Panc1 (cell line): ENCODE results near the gene TRRAP. TPM values are rescaled to one million over a fixed set of nuclear protein-coding genes. Genes with fewer than 3 reads are reported as not detected.

Source experiments
- ATAC-seq: fragments of 200-7000 bp; cut with Tn5 transposase; 2 replicates; pipeline ENCODE4 v1.9.1; 2020; ENCODE audit warnings: mild to moderate bottlenecking, moderate library complexity
- BruUV-seq: library from RNA; stranded (reverse); fragments of 400-500 nt; replicated peaks from 2 replicates; lab custom pipeline; 2021; lab: Mats Ljungman, UMichigan
- CTCF ChIA-PET: fragments of 300-600 bp; sonication (Branson Sonifier 250); formaldehyde crosslinking; loops from one replicate; lab custom pipeline; 2022; ENCODE audit warnings: antibody characterized with exemption; lab: Charles Lee
- POLR2A ChIA-PET: fragments of 300-600 bp; sonication (Branson Sonifier 250); formaldehyde crosslinking; loops from one replicate; lab custom pipeline; 2022; ENCODE audit warnings: antibody characterized with exemption; lab: Charles Lee
- DNase-seq: peaks from one replicate; pipeline ENCODE4 v3.0.0-alpha.2; 2010; ENCODE audit warnings: low read depth, low spot score
- H3K27ac ChIP-seq: 2 replicates; pipeline ENCODE4 v1.5.1; 2011; ENCODE audit warnings: mild to moderate bottlenecking, low read length, inconsistent platforms
- H3K27me3 ChIP-seq: fragments of 200-500 bp; sonication (Bioruptor generic); 2 replicates; pipeline ENCODE4 v1.6.0; 2014; ENCODE audit warnings: low read length, inconsistent platforms; ENCODE audit not compliant: control insufficient read depth, insufficient read depth
- H3K36me3 ChIP-seq: fragments of 200-500 bp; sonication (Bioruptor generic); 2 replicates; pipeline ENCODE4 v1.5.1; 2014; ENCODE audit warnings: inconsistent platforms, mild to moderate bottlenecking, low read length, moderate library complexity; ENCODE audit not compliant: control insufficient read depth, insufficient read depth
- H3K4me1 ChIP-seq: 2 replicates; pipeline ENCODE4 v1.5.1; 2011; ENCODE audit warnings: inconsistent platforms, mild to moderate bottlenecking, low read length, moderate library complexity; ENCODE audit not compliant: control insufficient read depth, insufficient read depth
- H3K4me3 ChIP-seq, 2 experiments: 2 replicates each; pipeline ENCODE4 v1.5.1; 2011 to 2012; ENCODE audit warnings: low read depth in 2 of 2, low read length in 2 of 2, mild to moderate bottlenecking in 2 of 2, inconsistent platforms in 1 of 2, moderate library complexity in 1 of 2
- H3K9me3 ChIP-seq: fragments of 200-500 bp; sonication (Bioruptor generic); 2 replicates; pipeline ENCODE4 v1.5.1; 2014; ENCODE audit warnings: low read depth, mild to moderate bottlenecking, inconsistent platforms, low read length, moderate library complexity; ENCODE audit not compliant: control insufficient read depth, insufficient read depth
- CTCF ChIP-seq: fragments of 450-650 bp; IDR thresholded peaks from 2 replicates; pipeline ENCODE4 v1.5.1; 2017; ENCODE audit warnings: mild to moderate bottlenecking
- POLR2AphosphoS5 ChIP-seq: IDR thresholded peaks from 2 replicates; pipeline ENCODE4 v1.6.1; 2012; ENCODE audit warnings: mild to moderate bottlenecking, low read depth, low read length, moderate library complexity
- REST ChIP-seq, 2 experiments: IDR thresholded peaks; 2 replicates each; pipeline ENCODE4 v1.6.1; 2011 to 2012; ENCODE audit warnings: low read depth in 2 of 2, control low read depth in 1 of 2, low read length in 1 of 2, mild to moderate bottlenecking in 1 of 2, moderate library complexity in 1 of 2; ENCODE audit not compliant: insufficient read depth in 1 of 2
- SIN3A ChIP-seq: IDR thresholded peaks from 2 replicates; pipeline ENCODE4 v1.6.1; 2012; ENCODE audit warnings: low read depth, mild to moderate bottlenecking, low read length, moderate library complexity, borderline replicate concordance; ENCODE audit not compliant: insufficient read depth
- TCF7L2 ChIP-seq: IDR thresholded peaks from 2 replicates; pipeline ENCODE4 v1.6.1; 2011; ENCODE audit warnings: mild to moderate bottlenecking, low read depth, low read length, inconsistent platforms
- in situ Hi-C: cut with HindIII; loops from 2 replicates; pipeline ENCODE4 v1.10.0; 2016; ENCODE audit warnings: low sequenced_read_pairs, low pct_unique_long_range_greater_than_20kb
- intact Hi-C: fragments of 100-400 bp; cut with micrococcal nuclease; formaldehyde crosslinking; loops from one replicate; pipeline ENCODE4 v1.10.0; 2022; ENCODE audit not compliant: unreplicated experiment
- total RNA-seq: library from RNA; stranded (reverse); gene quantifications from one replicate; pipeline ENCODE4 v1.2.1, GENCODE V29; 2021; ENCODE audit not compliant: unreplicated experiment

Gene TRRAP
- total RNA-seq, 1 experiment from 2014 or later, result 44.9 TPM

GRCh38 chr7:98996150-98996552 is 117.8 kb downstream of the TRRAP start:
- no peak for ATAC-seq
- H3K4me1 ChIP-seq, result no peaks in the 10 kb centered on the region
- no peaks in the 10 kb centered on the region for H3K9me3 ChIP-seq
- no peak overlapping the region for H3K4me3 ChIP-seq
- no peaks in the 10 kb centered on the region for H3K27me3 ChIP-seq
- intact Hi-C loops, result no loop called here
- in situ Hi-C loops, result no loop called here
- peaks cover 12% of the 10 kb centered on the region for H3K36me3 ChIP-seq
- no peak overlapping the region for H3K27ac ChIP-seq
- POLR2A ChIA-PET, result interaction anchor here (0.6 kb wide), 1 partner anchor 1087 kb away, joined by 4 read pairs; no protein-coding TSS in a partner anchor
- BruUV-seq, result no TSS peak
- no peak for DNase-seq
- TF ChIP-seq TCF7L2 (no peak), REST (IDR thresholded peaks at IDR 0.05; ENCODE audit: insufficient read depth in 1 of 2, low read depth in 2 of 2, low read length in 1 of 2) (no peak), POLR2AphosphoS5 (no peak), CTCF (no peak), SIN3A (no peak)
- CTCF ChIA-PET, result no interaction called here

GRCh38 chr7:98997846-98998245 is 119.5 kb downstream of the TRRAP start:
- no peak for TF ChIP-seq SIN3A
- no peak for TF ChIP-seq TCF7L2
- TF ChIP-seq REST (IDR thresholded peaks at IDR 0.05; ENCODE audit: insufficient read depth in 1 of 2, low read depth in 2 of 2, low read length in 1 of 2), result no peak
- TF ChIP-seq CTCF, result no peak
- no peak for TF ChIP-seq POLR2AphosphoS5
- CTCF ChIA-PET, result interaction anchor here (0.7 kb wide), 1 partner anchor 140 kb away, joined by 8 read pairs; no protein-coding TSS in a partner anchor
- H3K27ac ChIP-seq, result no peak overlapping the region
- ATAC-seq, result no peak
- in situ Hi-C loops, result no loop called here
- intact Hi-C loops, result no loop called here
- no peak overlapping the region for H3K4me3 ChIP-seq
- DNase-seq, result no peak
- H3K27me3 ChIP-seq, result no peaks in the 10 kb centered on the region
- H3K4me1 ChIP-seq, result no peaks in the 10 kb centered on the region
- no peaks in the 10 kb centered on the region for H3K9me3 ChIP-seq
- POLR2A ChIA-PET, result interaction anchor here (0.6 kb wide), 1 partner anchor 8 kb away, joined by 5 read pairs; no protein-coding TSS in a partner anchor
- BruUV-seq, result no TSS peak
- H3K36me3 ChIP-seq, result peaks cover 8% of the 10 kb centered on the region
